SK-N-SH (cell line): ENCODE results near the gene GLI2.

Source experiments
- CTCF ChIP-seq: fragments of 200-600 bp; sonication (generic); IDR thresholded peaks from 2 replicates; pipeline ENCODE4 v1.6.1; 2017; ENCODE audit warnings: antibody characterized with exemption, mild to moderate bottlenecking, moderate library complexity
- FOSL2 ChIP-seq: IDR thresholded peaks from 2 replicates; pipeline ENCODE4 v1.4.0; 2012; ENCODE audit warnings: low read depth, mild to moderate bottlenecking, moderate library complexity, borderline replicate concordance
- GABPA ChIP-seq: IDR thresholded peaks from 2 replicates; pipeline ENCODE4 v1.4.0; 2012; ENCODE audit warnings: low read depth, mild to moderate bottlenecking
- IRF3 ChIP-seq: fragments of 150-350 bp; IDR thresholded peaks from 2 replicates; pipeline ENCODE4 v1.6.1; 2016; ENCODE audit warnings: mild to moderate bottlenecking, low read depth, low read length
- POLR2AphosphoS5 ChIP-seq: IDR thresholded peaks from 2 replicates; pipeline ENCODE4 v1.6.1; 2012; ENCODE audit warnings: low read depth, low read length
- RCOR1 ChIP-seq: fragments of 150-350 bp; IDR thresholded peaks from 2 replicates; pipeline ENCODE4 v1.6.1; 2017; ENCODE audit warnings: antibody characterized with exemption, low read length
- SIN3A ChIP-seq: IDR thresholded peaks from 2 replicates; pipeline ENCODE4 v1.6.1; 2012; ENCODE audit warnings: low read depth, mild to moderate bottlenecking, low read length, moderate library complexity, borderline replicate concordance
- TAF1 ChIP-seq: IDR thresholded peaks from 2 replicates; pipeline ENCODE4 v1.6.1; 2012; ENCODE audit warnings: low read depth, mild to moderate bottlenecking, low read length, moderate library complexity, borderline replicate concordance
- USF1 ChIP-seq: IDR thresholded peaks from 2 replicates; pipeline ENCODE4 v1.4.0; 2012; ENCODE audit warnings: low read depth, borderline replicate concordance
- USF2 ChIP-seq: fragments of 150-350 bp; IDR thresholded peaks from 2 replicates; pipeline ENCODE4 v1.6.1; 2017; ENCODE audit warnings: antibody characterized with exemption, low read length, low read depth, borderline replicate concordance
- YY1 ChIP-seq: IDR thresholded peaks from 2 replicates; pipeline ENCODE4 v1.4.0; 2012; ENCODE audit warnings: low read depth, mild to moderate bottlenecking
- ZBTB33 ChIP-seq: IDR thresholded peaks from 2 replicates; pipeline ENCODE4 v1.4.0; 2012; ENCODE audit warnings: low read depth, borderline replicate concordance

GRCh38 chr2:120778244-120778643, 42.6 kb downstream of the GLI2 start:
- TF ChIP-seq TAF1 (no peak), POLR2AphosphoS5 (no peak), CTCF (no peak), SIN3A (no peak), USF1 (no peak), GABPA (no peak), YY1 (no peak), ZBTB33 (no peak), FOSL2 (no peak), RCOR1 (no peak), USF2 (no peak), IRF3 (no peak)
